Measurements from ENCODE around the gene CCDC27.

The CCDC27 gene

DNA sequence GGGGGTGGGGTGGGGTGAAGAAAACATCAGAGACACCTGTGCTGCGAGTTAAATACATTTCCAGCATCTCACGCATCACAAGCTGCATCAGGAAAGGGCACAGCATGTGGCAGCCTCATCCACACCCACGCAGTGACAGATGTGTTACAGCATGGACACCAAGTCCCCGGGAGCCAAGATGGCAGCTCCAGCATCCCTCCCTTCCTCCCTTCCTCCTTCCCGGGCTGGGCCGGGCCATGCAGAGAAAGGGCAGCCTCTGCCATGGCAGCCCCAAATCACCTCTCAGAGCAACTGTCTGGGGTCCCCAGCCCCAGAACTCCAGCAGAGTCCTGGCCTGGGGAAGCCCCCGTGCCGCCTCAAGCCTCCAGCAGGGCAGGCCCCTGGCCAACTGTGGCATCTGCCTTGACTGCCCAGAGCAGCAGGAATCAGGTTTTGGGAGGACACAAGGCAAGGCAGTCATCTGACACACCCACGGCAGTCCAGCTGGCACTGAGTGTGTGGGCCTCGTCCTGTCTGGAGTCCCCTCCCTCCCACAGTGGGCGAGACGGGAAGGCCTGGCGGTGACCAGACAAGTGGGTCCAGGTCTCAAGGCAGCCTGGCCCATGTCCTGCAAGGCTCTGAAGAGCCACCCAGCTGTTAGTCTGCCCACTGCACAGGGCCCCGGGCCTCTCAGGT lies 26.5 kb downstream of the CCDC27 start:
- no peak for DNase-seq

DNA sequence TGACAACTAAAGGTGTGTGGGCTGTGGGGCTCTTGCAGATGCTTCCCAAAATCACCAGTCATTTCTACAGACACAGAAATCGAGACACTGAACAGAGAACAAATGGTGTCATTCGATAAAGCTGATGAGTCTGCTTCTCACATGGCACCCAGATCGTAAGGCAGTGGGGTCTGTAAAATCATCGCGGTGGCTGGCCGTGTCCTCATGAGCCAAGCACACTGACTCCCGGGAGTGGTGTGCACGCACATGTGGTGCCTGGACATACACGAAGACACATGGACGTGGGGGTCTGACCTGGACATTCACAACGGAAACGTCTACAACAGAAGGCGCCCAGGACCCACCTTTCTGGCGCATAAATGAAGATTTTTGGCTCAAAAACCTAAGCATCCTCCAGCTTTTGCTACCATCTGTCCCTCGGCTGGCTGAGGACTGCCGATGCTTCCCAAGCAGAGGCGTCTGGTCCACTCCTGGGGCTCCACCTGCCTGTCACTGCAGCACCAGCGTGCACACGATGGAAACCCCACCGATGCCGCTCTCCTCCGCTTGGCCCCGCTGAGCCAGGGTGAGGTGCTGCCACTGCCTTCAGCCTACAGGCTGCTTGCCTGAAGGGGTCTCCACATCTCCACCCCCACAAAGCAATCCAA lies 27.1 kb downstream of the CCDC27 start:
- no peak for DNase-seq

DNA sequence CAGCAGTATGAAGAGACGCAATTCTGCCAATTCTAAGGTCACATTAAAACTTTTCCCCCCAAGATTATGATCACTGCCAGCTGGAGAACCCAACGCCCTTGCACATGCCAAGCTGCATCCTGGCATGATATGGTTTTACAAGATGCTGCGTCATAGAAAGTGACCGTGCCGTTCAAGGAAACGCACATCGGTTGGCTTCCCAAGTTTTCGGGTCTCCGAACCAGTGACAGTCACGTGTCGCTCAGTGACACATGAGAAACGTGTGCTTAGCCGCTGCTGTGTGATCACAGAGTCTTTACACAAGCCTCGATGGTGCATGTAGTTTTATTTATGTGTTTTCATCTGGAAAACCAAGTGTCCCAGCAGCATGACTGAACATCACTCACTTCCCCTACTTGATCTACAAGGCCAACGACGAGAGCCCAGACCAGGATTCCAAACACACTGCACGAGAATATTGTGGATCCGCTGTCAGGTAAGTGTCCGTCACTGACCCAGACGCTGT lies 27.7 kb downstream of the CCDC27 start:
- DNase-seq, result no peak

DNA sequence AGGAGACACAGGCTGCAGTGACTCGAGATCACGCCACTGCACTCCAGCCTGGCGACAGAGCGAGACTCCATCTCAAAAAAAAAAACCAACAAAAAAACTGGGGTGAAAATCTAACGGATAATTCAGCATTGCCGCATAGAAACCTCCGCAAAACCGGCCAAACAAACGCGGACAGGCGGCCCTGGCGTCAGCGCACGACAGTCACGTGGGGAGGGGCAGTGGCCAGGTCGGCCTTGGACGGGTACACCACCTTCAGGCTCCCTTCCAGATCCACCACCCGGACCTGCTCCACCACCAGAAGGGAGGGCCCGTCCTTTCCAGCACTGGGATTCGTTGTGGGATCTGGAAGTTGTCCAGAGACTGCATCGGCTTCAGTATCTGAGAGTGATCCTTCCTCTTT lies 28.7 kb downstream of the CCDC27 start:
- DNase-seq, result no peak

DNA sequence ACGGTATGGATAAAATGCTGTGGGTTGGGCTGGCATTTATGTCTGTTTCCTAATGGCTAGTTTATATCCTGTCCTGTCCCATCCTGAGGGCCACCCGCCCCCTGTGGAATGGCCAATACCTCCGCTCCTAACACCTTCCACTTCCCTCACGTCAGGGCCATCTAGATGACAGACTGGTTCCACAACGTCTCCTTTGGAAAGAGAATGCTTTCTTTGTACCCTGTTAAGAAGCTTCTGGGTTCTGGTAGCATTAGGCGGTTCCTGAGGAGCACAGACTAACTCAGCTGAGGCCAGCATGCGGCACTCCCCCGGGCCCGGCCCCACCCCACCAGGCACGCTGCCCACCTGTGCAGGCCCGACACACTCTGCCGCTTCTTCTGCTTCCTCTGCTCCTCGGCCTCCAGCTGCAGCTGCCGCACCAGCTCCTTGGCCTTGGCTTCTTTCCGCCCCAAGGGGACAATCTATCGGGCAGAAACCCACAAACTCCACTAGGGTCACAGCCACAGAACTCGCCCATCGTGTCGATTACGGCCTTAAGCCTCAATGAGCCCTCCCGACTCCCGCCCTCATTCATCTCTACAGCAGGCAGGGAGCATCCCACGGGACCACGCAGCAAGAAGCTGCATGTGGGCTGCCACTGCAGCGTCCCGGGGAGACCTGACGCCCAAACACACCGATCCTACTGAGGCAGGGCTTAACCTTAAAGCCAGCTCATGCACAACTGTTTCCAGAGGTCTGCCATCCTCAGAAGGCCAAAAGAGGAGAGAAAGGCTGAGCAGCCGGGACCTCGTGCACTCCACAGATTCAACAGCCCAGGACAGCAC lies 31.6 kb downstream of the CCDC27 start:
- no peak for DNase-seq

DNA sequence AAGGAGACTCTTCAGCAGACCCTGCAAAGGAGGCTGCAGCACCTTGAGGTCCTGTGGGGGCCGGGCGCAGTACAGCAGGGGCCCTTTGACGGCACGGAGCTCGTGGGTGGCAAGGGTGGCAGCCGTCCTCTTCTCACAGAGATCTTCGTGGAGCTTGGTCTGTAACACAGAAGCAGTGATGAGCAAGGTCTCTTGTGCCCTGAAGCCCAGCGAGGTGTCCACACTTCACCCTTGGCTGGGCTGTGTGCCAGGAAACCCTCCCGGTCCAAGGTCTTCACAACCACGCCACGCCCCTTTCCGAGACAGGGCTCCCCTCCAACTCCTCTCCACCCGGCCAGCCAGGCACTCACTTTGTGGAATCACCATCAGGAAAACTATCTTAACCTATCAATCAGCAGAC lies 32.8 kb downstream of the CCDC27 start:
- DNase-seq, result no peak

DNA sequence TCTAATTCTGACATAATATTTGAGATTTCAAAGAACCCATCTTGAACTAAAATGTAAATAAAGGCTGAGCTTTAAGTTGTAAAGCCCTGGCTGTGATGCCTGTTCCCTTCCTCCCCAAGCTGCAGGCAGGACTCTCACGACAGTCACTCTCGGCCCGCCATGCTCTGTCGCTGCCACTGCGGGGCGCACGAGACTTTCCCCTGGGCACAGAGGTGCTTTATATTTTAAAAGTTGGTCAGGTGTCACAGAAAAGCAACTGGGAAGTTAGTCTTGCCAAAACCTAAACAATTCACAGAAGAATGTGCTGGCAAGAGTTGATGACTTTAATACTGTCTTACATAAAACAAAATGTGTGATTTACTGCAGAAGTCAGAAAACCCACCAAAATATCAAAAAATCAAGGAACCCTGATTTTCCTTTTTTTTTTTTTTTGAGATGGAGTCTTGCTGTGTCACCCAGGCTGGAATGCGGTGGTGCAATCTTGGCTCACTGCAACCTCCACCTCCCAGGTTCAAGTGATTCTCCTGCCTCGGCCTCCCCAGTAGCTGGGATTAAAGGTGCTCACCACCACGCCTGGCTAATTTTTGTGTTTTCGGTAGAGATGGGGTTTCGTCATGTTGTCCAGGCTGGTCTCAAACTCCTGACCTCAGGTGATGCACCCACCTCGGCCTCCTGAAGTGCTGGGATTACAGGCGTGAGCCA lies 33.4 kb downstream of the CCDC27 start:
- DNase-seq, result no peak

DNA sequence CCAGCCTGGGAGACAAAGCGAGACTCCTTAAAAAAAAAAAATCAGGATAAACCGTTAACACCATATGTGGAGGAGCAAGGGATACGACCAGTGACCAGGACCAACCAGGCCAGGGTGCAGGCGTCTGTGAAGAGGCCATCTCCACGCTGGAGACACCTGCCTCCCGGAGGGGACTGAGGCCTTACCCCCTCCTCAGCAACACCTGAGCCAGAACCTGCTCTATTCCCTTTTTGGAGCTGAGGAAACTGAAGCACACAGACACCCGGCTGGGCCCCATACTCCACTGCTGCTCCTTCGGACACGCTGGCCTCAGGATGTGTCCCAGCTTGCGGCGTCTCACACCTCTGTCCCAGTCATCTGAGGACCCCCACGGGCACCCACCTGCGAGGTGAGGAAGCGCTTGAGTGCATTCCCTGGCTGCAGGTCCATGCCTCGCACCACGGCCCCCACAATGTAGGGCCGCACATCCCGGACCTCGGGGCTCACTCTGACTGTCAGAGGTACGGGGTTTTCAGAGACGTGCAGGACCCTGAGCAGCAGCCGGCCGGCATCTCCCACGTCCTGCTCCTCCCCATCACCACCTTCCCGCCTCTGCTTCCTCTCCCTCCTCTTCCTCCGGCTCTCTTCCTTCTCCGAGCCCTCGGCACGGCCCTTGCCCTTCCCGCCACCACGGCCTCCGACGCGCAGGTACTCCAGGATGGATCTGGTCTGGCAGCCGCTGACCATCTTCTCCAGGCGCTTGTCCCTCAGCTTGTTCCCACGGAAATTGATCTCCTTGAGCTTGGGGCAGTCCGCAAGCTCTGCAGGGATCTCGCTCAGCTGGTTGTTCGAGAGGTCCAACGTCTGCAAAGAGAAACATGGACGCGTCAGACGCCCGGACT lies 34.5 kb downstream of the CCDC27 start:
- DNase-seq, result no peak

DNA sequence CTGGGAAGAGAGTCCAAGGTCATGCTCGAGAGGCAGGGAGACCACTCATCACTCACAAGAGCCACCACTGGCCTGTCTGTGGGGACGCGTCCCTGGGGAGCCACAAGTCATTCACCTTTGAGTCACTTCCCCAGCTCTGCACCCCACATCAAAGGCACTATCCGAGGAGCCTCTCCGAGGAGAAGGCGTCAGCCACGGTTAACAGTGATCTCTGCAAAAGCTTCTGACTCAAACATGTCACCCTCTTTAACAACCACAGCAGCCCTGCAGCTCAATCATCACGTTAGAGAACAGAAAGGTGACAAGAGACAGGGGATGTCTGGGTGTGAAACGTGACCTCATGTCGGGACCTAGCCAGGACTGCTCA lies 35.1 kb downstream of the CCDC27 start:
- peak; percentile 30 for DNase-seq

DNA sequence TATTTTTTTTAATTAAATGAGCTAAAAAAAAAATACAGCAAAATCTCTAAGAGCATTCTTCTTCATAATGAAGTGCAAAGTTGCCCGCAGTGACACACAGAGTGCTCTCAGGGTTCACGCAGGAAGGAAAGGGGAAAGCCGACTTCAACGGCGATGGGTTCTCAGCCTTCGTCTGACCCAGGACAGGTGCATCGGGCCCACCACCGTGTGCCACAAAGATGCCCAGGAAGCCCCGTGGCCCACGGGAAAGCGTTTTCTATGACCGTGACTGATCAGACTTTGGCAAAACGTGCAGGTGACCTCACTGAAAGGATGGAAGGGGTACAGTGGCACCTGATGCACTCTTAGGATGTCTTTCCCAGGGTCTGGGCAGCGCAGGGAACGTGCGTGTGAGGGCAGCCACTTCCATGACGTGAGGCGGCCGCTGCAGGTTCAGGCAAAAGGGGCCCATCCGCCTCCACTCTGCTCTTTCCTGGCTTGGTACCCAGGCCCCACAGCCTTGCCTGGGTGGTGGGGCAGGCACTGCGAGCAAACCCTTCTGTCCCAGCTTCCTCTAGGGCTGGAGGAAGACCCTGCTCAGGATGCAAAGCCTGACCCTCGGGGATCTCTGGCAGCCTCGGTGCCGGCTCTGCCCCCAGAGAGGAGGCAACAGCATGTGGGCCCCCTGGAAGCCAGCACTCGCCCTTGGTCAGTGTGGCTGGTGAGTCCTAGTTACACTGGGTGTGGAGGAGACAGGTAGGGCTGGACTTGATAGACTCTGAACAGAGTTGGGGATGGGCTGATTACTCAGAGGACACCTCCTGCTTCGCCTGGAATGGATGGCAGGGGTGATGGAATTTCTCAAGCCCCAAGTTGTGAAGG lies 35.7 kb downstream of the CCDC27 start:
- DNase-seq, result no peak

DNA sequence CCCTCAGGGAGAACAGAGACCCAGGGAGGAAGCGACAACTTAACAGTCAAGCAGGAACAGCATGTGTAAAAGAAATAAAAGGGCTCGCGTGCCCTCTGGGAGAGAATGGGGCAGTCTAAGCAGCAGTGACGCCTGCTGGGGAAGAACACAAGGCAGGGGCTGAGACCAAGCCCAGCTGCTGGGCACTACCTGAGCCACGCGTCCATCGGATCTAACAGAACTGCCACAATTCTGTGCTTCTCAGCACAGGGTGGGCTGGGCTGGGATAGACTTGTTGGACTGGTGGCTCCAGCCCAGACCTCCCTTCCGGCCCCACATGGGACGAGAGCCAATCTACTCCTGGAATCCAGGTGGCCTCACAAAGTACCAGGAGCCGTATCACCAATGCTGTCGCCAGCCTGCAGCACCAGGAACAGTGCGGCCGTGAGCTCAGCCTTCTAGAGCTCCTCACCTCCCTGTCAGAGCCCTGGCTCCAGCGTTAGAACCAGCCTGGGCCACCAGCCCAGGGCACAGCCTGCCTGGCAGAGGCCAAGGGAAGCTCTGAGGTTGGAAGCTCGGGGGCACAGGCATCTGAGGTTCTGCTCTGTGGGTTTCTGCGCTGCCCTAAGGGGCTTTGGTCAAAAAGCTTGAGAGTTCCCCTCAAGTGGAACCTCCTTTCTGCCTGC lies 36.6 kb downstream of the CCDC27 start:
- no peak for DNase-seq

DNA sequence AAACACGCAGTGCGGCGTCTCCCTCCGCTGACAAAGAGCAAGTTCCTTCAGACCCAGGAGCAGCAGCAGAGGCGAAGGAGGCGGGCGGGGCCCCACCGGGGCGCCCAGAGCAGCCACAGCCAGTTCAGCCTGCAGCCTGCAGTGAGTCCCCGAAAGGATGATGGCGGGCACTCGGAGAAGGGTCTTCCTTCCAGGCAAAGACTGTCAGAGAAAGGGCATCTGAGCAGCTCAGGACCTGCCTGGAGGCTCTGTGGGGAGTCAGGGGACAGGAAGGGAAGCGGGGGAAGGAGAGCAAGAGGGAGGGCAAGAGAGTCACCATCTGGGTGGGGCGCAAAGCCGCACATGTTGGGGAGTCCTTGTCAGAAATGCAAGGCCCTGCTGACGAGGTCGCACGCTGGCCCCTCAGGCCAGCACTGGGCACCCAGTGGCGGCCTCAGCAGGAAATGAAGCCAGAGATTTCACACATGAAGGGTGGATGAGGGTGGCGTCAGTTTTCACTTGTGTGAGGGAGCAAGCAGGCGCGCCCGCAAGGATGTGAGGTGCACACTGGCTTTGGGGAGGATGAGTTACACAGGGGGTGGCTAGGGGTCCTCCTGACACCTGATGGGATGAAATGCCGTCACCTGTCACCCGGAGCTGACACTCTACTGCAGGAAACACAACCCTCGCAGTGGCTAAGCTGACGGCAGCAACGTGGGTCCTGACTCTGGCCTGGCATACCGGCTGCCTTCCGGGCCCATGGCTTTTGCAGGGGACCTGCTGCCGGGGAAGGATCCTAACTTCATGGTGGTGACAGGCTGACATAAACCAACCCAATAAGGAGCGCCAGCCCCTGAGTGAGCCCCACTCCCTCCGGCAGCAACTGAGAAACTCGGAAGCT lies 37.4 kb downstream of the CCDC27 start:
- DNase-seq, result no peak

DNA sequence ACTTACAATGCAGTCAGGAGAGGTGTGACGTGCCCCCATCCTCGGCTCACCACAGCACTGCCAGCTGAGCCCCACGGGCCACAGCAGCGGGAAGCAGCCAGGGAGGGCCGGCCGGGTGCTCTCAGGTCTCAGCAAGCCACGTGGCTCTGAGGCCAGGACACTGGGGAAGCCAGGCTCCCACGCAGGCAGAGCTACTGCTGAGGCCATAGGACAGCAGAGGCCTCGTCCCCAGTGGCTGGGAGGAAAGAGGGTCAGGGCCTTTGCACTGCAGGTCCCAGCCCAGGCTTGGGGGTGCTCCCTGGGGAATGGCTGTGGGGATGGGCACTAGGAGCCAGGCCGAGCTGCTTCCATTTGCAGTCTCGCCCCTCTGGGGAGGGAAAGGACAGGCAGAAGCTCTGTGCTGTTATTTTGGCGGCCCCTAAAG lies 38.3 kb downstream of the CCDC27 start:
- DNase-seq, result no peak

DNA sequence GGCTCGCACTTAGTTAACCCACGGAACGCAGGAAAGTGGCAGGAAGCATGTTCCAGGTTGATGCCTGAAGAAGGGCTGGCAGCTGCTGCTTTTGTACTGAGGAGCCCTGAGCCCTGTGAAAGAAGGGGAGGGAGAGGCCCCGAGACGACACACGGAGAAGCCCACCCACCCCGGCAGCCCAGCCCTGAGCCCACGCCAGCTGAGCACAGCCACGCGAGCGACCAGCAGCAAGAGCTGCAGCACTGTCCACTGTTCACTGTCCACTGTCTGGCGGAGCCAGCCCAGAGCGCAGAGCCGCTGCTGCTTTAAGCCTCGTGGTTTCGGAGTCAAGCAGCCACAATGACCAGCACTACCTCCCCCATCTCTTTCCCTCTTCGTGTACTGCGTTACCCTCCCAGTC lies 38.7 kb downstream of the CCDC27 start:
- no peak for DNase-seq

DNA sequence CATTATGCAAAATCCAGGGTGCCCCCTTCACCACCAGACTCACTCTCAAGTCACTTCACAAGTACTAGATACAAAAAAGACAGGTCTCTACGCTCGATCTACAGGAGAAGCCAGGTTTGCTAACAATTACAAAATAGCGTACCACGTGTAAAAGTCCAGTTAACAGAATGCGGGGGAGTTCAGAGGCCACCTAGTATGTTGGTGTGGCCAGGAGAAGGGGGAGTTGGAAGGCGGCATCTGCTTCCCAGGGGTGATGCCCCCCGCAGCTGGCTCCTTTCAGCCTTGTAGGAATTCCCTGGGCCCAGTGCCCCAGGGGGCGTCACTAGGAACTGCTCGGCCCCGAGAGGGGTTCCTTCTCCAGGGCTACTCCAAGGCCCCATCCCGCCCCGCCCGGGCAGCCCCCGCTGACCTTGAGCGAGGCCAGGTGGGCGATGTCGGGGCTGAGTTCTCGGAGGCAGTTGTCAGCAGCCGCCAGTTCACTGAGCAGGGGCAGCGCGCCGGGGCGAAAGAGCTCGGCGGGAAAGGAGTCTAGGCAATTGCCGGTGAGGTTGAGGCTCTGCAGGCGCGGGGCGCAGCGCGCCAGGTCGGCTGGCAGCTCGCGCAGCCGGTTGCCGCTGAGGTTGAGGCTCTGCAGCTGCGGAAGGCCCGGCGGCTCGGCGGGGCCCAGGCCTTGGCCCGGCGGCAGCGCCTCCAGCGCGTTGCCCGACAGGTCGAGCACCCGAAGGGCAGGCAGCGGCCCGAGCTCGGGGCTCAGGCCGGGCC lies 43.4 kb downstream of the CCDC27 start:
- no peak for DNase-seq

DNA sequence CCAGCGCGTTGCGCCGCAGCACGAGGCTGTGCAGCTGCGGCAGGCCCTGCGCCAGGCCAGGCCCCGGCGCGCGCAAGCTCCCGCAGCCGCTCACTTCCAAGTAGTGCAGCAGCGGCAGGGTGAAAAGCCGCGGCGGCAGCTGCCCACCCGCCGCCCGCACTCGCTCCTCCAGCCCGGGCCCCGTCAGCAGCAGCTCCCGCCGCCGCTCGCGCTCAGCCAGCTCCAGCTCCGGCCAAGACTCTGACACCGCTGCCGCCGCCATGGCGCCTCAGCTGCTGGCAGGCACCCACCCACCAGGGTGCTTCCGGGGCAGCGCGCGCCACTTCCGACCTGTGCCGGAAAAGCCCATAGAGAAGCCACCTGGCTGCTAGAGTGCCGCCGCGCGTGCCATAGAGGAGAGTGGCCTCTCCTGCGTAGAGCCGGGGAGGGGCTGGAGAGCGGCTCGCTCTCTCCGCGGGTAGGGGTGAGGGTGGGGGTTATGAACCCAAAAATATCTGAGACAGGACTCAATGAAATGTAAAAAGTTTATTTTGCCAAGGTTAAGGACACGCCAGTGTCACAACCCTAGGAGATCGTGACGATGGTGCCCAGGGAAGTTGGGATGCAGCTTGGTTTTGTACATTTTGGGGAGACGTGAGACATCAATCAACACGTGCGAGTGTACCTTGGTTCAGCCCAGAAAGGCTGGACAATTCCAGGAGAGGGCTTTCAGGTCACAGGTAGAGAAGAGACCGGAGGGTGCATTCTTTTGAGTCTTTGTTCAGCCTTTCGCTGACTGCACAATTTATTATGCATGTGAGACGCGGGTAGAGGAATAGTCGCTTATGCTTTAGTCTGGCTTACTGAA lies 44.2 kb downstream of the CCDC27 start, which contains the start of gene LRRC47:
Gene LRRC47 (minus strand): TSS at position 284 of the 847 bp plus-strand sequence. CDS start 22 bp downstream, at position 262.
- peak; percentile 92 for DNase-seq

DNA sequence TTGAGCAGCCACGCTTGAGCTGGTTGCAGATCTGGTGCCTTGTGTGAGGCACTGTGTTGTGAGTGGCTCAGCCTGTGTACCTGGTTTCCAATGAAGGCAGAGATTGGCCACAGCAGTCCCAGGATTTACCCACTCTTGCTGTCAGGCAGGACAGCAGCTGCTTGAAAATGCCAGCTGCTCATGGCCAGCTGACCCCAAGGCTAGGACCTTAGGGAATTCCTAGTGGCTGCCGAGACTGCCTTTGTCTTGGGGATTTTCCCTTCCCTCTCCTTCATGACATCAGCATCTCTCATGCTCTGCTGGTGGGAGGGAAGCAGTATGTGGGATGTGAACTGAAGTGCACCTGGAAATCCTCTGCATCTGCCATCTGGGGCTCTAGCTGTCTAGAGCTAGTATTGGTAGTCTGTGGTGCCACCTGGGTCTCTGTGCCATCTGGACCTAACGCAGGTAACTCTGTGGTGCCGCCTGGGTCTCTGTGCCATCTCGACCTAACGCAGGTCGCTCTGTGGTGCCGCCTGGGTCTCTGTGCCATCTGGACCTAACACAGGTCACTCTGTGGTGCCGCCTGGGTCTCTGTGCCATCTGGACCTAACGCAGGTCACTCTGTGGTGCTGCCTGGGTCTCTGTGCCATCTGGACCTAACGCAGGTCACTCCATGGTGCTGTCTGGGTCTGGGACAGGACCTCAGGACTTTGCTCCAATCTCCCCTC lies 47.9 kb downstream of the CCDC27 start:
- no peak for DNase-seq

All from CD4-positive, alpha-beta T cell treated with Interleukin-15 for 1 hour (primary cell).